H9 (cell line): ENCODE results near the gene CDCP1. TPM values are rescaled to one million over a fixed set of nuclear protein-coding genes. Genes with fewer than 3 reads are reported as not detected.

Experiments used
- DNase-seq: peaks from one replicate; pipeline ENCODE4 v3.0.0-alpha.2; 2017
- H2AFZ ChIP-seq: one replicate; pipeline ENCODE4 v1.6.1; 2013; ENCODE audit warnings: mild to moderate bottlenecking, low read length, control low read depth, moderate library complexity
- H2AK5ac ChIP-seq: 2 replicates; pipeline ENCODE4 v1.6.1; 2013; ENCODE audit warnings: low read length, control low read depth, mixed read lengths; ENCODE audit not compliant: insufficient read length
- H2BK120ac ChIP-seq: one replicate; pipeline ENCODE4 v1.6.1; 2013; ENCODE audit warnings: low read depth, mild to moderate bottlenecking, low read length, control low read depth, inconsistent platforms; ENCODE audit not compliant: poor library complexity, severe bottlenecking
- H2BK12ac ChIP-seq: 2 replicates; pipeline ENCODE4 v1.6.1; 2013; ENCODE audit warnings: low read length, control low read depth, mixed read lengths, low read depth; ENCODE audit not compliant: insufficient read length
- H2BK15ac ChIP-seq: 2 replicates; pipeline ENCODE4 v1.6.1; 2013; ENCODE audit warnings: low read depth, low read length, control low read depth
- H2BK20ac ChIP-seq: one replicate; pipeline ENCODE4 v1.6.1; 2013; ENCODE audit warnings: low read depth, mild to moderate bottlenecking, low read length, control low read depth, inconsistent platforms; ENCODE audit not compliant: poor library complexity, severe bottlenecking
- H2BK5ac ChIP-seq: 2 replicates; pipeline ENCODE4 v1.6.1; 2013; ENCODE audit warnings: low read length, control low read depth, mixed read lengths; ENCODE audit not compliant: insufficient read length
- H3K14ac ChIP-seq: 2 replicates; pipeline ENCODE4 v1.6.1; 2013; ENCODE audit warnings: low read length, control low read depth; ENCODE audit not compliant: insufficient read depth
- H3K18ac ChIP-seq: 2 replicates; pipeline ENCODE4 v1.6.1; 2013; ENCODE audit warnings: low read depth, mild to moderate bottlenecking, mixed read lengths, low read length, control low read depth; ENCODE audit not compliant: insufficient read length
- H3K23ac ChIP-seq: 2 replicates; pipeline ENCODE4 v1.6.1; 2013; ENCODE audit warnings: low read length, control low read depth, mixed read lengths, low read depth; ENCODE audit not compliant: insufficient read length
- H3K23me2 ChIP-seq: 2 replicates; pipeline ENCODE4 v1.6.1; 2013; ENCODE audit warnings: low read depth, mild to moderate bottlenecking, mixed read lengths, low read length, control low read depth; ENCODE audit not compliant: insufficient read length, poor library complexity, severe bottlenecking
- H3K27ac ChIP-seq: 2 replicates; pipeline ENCODE4 v1.5.1; 2013; ENCODE audit warnings: low read length, control low read depth, mixed read lengths, low read depth; ENCODE audit not compliant: insufficient read length
- H3K27me3 ChIP-seq: 2 replicates; pipeline ENCODE4 v1.6.1; 2013; ENCODE audit warnings: low read length, control low read depth, inconsistent platforms; ENCODE audit not compliant: insufficient read depth
- H3K4ac ChIP-seq: 2 replicates; pipeline ENCODE4 v1.6.1; 2013; ENCODE audit warnings: low read depth, mild to moderate bottlenecking, control low read depth, inconsistent platforms, low read length, moderate library complexity
- H3K4me1 ChIP-seq: 2 replicates; pipeline ENCODE4 v1.6.1; 2013; ENCODE audit warnings: low read length, control low read depth, inconsistent platforms; ENCODE audit not compliant: insufficient read depth
- H3K4me2 ChIP-seq: 2 replicates; pipeline ENCODE4 v1.6.1; 2013; ENCODE audit warnings: low read length, control low read depth, mixed read lengths; ENCODE audit not compliant: insufficient read length, insufficient read depth
- H3K56ac ChIP-seq: 2 replicates; pipeline ENCODE4 v1.6.1; 2013; ENCODE audit warnings: low read depth, mild to moderate bottlenecking, mixed read lengths, low read length, control low read depth; ENCODE audit not compliant: insufficient read length
- H3K79me1 ChIP-seq: 2 replicates; pipeline ENCODE4 v1.6.1; 2013; ENCODE audit warnings: low read depth, mild to moderate bottlenecking, moderate library complexity, low read length, control low read depth, inconsistent platforms; ENCODE audit not compliant: insufficient read depth, poor library complexity, severe bottlenecking
- H3K79me2 ChIP-seq: 2 replicates; pipeline ENCODE4 v1.6.1; 2013; ENCODE audit warnings: low read length, control low read depth, inconsistent platforms; ENCODE audit not compliant: insufficient read depth
- H3K9ac ChIP-seq: 2 replicates; pipeline ENCODE4 v1.6.1; 2013; ENCODE audit warnings: low read length, control low read depth, mixed read lengths; ENCODE audit not compliant: insufficient read length; ENCODE audit errors: extremely low read depth
- H3K9me3 ChIP-seq: one replicate; pipeline ENCODE4 v1.6.1; 2013; ENCODE audit warnings: low read depth, low read length, inconsistent platforms; ENCODE audit not compliant: control insufficient read depth
- H3T11ph ChIP-seq: one replicate; pipeline ENCODE4 v1.6.1; 2013; ENCODE audit warnings: mild to moderate bottlenecking, low read length, control low read depth, inconsistent platforms
- H4K20me1 ChIP-seq: one replicate; pipeline ENCODE4 v1.6.1; 2013; ENCODE audit not compliant: control insufficient read depth, insufficient read length, insufficient read depth
- H4K5ac ChIP-seq: 2 replicates; pipeline ENCODE4 v1.6.1; 2013; ENCODE audit warnings: low read depth, mild to moderate bottlenecking, mixed read lengths, low read length, control low read depth; ENCODE audit not compliant: insufficient read length
- H4K8ac ChIP-seq: replicated peaks from 2 replicates; pipeline ENCODE4 v1.6.1; 2013; ENCODE audit warnings: low read length, control low read depth, mixed read lengths, low read depth; ENCODE audit not compliant: insufficient read length
- H4K91ac ChIP-seq: 2 replicates; pipeline ENCODE4 v1.6.1; 2013; ENCODE audit warnings: low read depth, mild to moderate bottlenecking, moderate library complexity, mixed read lengths, low read length, control low read depth; ENCODE audit not compliant: insufficient read length
- H3K27ac Mint-ChIP-seq, 3 experiments: 2 replicates in 2 of 3; 3 replicates in 1 of 3; pipeline ENCODE4 v1.8.0; 2020 to 2021; ENCODE audit warnings: mixed read lengths in 3 of 3, mild to moderate bottlenecking in 1 of 3, moderate library complexity in 1 of 3
- H3K27me3 Mint-ChIP-seq: 2 replicates; pipeline ENCODE4 v1.8.0; 2021; ENCODE audit warnings: low read depth, mild to moderate bottlenecking, moderate library complexity, mixed read lengths
- H3K36me3 Mint-ChIP-seq, 3 experiments: 2 replicates in 2 of 3; 3 replicates in 1 of 3; pipeline ENCODE4 v1.8.0; 2020 to 2021; ENCODE audit warnings: low read depth in 3 of 3, mixed read lengths in 3 of 3; ENCODE audit not compliant: insufficient read depth in 1 of 3
- H3K4me1 Mint-ChIP-seq, 2 experiments: 2 replicates each; pipeline ENCODE4 v1.8.0; 2020; ENCODE audit warnings: mixed read lengths in 2 of 2
- H3K4me3 Mint-ChIP-seq, 2 experiments: 2 replicates in 1 of 2; 3 replicates in 1 of 2; pipeline ENCODE4 v1.8.0; 2020 to 2021; ENCODE audit warnings: mild to moderate bottlenecking in 2 of 2, mixed read lengths in 2 of 2, moderate library complexity in 1 of 2
- H3K9me3 Mint-ChIP-seq, 2 experiments: 2 replicates in 1 of 2; 3 replicates in 1 of 2; pipeline ENCODE4 v1.8.0; 2020; ENCODE audit warnings: mild to moderate bottlenecking in 2 of 2, mixed read lengths in 2 of 2, moderate library complexity in 1 of 2
- WGBS: extraction: QIAGEN DNeasy Blood & Tissue Kit; methylation state at CpG from one replicate; pipeline ENCODE4 v1.1.7; 2013; ENCODE audit warnings: missing lambda C conversion rate, low lambda C conversion rate, mixed read lengths; ENCODE audit not compliant: insufficient read length; ENCODE audit errors: extremely low coverage; 5-methylcytosine and 5-hydroxymethylcytosine counted together
- total RNA-seq: library from RNA; stranded (reverse); gene quantifications from 2 replicates; pipeline ENCODE4 v1.2.1, GENCODE V29; 2021
- TF ChIP-seq, protein P1 (sequence below): fragments of 200-600 bp; sonication (generic); conservative IDR thresholded peaks from 3 replicates; pipeline ENCODE4 v1.8.0; 2021; ENCODE audit warnings: antibody characterized with exemption, mild to moderate bottlenecking

The CDCP1 gene
- total RNA-seq, 1 experiment from 2014 or later = 12.9 TPM

DNA sequence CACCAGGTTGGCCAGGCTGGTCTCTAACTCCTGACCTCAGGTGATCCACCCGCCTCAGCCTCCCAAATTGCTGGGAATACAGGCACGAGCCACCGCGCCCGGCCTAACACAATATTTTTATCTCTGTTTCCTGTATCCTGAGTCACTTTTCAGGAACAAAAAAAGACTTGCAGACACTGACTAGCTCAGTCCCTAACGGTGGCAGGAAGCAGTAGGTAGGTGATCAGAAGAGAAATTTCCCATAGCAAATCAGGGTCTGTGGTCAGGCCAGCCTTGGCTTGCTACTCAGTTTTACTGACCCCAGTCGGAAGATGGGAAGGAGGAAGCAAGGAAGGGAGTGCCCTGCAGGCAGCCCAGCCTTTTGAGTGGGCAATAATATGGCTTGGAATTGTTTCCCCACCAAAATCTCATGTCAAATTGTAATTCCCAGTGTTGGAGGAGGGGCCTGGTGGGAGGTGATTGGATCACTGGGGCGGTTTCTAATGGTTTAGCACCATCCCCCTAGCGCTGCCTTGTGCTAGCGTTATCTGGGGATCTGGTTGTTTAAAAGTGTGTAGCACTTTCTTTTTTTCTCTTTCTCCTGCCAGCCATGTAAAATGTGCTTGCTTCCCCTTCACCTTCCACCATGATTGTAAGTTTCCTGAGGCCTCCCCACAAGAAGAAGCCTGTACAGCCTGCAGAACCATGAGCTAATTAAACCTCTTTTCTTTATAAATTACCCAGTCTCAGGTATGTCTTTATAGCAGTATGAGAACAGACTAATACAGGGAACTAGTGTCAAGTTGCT lies 19.5 kb upstream of the CDCP1 start:
- no peak overlapping the region for H4K5ac ChIP-seq
- no peak overlapping the region for H2AK5ac ChIP-seq
- Mint-ChIP-seq H3K4me1 (peaks cover 22 to 24% of the 10 kb centered on the region in 2 experiments), H3K9me3 (peaks cover 0 to 3% of the 10 kb centered on the region in 2 experiments; a peak in 2 of 5 replicates), H3K27ac (peak overlapping the region in 1 of 3 experiments; percentile 78; a peak in 1 of 7 replicates), H3K27me3 (peaks cover 15% of the 10 kb centered on the region), H3K36me3 (peaks cover 0 to 11% (median 0%) of the 10 kb centered on the region in 3 experiments; a peak in 2 of 7 replicates), H3K4me3 (no peak overlapping the region)
- H4K91ac ChIP-seq = no peak overlapping the region
- H4K8ac ChIP-seq = no peak overlapping the region
- H3T11ph ChIP-seq = no peak overlapping the region
- peaks cover 5% of the 10 kb centered on the region; the same call in 1 of the 2 replicates for H3K4me1 ChIP-seq
- no peaks in the 10 kb centered on the region for H3K9me3 ChIP-seq
- H3K4ac ChIP-seq = no peak overlapping the region
- DNase-seq = no peak
- H3K14ac ChIP-seq = no peak overlapping the region
- H3K18ac ChIP-seq = no peak overlapping the region
- WGBS = no CpG with 5 or more reads among the region's 10 CpGs
- no peak overlapping the region for H3K4me2 ChIP-seq
- no peak overlapping the region for H2BK5ac ChIP-seq
- no peak overlapping the region for H2BK15ac ChIP-seq
- H3K56ac ChIP-seq = no peak overlapping the region
- H4K20me1 ChIP-seq = no peaks in the 10 kb centered on the region
- H3K27me3 ChIP-seq = no peaks in the 10 kb centered on the region
- no peak overlapping the region for H2BK12ac ChIP-seq
- TF ChIP-seq, protein P1, sequence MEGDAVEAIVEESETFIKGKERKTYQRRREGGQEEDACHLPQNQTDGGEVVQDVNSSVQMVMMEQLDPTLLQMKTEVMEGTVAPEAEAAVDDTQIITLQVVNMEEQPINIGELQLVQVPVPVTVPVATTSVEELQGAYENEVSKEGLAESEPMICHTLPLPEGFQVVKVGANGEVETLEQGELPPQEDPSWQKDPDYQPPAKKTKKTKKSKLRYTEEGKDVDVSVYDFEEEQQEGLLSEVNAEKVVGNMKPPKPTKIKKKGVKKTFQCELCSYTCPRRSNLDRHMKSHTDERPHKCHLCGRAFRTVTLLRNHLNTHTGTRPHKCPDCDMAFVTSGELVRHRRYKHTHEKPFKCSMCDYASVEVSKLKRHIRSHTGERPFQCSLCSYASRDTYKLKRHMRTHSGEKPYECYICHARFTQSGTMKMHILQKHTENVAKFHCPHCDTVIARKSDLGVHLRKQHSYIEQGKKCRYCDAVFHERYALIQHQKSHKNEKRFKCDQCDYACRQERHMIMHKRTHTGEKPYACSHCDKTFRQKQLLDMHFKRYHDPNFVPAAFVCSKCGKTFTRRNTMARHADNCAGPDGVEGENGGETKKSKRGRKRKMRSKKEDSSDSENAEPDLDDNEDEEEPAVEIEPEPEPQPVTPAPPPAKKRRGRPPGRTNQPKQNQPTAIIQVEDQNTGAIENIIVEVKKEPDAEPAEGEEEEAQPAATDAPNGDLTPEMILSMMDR = no peak
- no peak overlapping the region for H2BK20ac ChIP-seq
- H3K79me2 ChIP-seq = no peaks in the 10 kb centered on the region
- no peaks in the 10 kb centered on the region for H3K23me2 ChIP-seq
- no peak overlapping the region for H2AFZ ChIP-seq
- H3K23ac ChIP-seq = no peak overlapping the region
- H2BK120ac ChIP-seq = no peak overlapping the region
- no peak overlapping the region for H3K27ac ChIP-seq
- no peak overlapping the region for H3K9ac ChIP-seq
- H3K79me1 ChIP-seq = no peaks in the 10 kb centered on the region
